Sigmoid colon (tissue), 7 donors: ENCODE data around the gene CALML4. TPM values are rescaled to one million over a fixed set of nuclear protein-coding genes. Genes with fewer than 3 reads are reported as not detected.

Experiments
- DNase-seq: peaks from one replicate; pipeline ENCODE4 v3.0.0-alpha.2; 2019
- H3K27ac ChIP-seq, 4 donors: fragments of 200-600 bp; sonication (generic); one replicate each; pipeline ENCODE4 v1.5.1; 2016 to 2019; ENCODE audit warnings: mild to moderate bottlenecking in 1 of 4
- H3K27me3 ChIP-seq, 3 donors: fragments of 200-600 bp; sonication (generic); one replicate each; pipeline ENCODE4 v1.5.1; 2019; ENCODE audit warnings: mild to moderate bottlenecking in 1 of 3
- H3K36me3 ChIP-seq, 4 donors: fragments of 200-600 bp; sonication (generic); one replicate each; pipeline ENCODE4 v1.5.1; 2016 to 2019
- H3K4me1 ChIP-seq, 4 donors: fragments of 200-600 bp; sonication (generic); one replicate each; pipeline ENCODE4 v1.5.1; 2017 to 2019
- H3K4me3 ChIP-seq, 4 donors: fragments of 200-600 bp; sonication (generic); one replicate each; pipeline ENCODE4 v1.5.1; 2017 to 2019; ENCODE audit warnings: mild to moderate bottlenecking in 2 of 4, moderate library complexity in 1 of 4
- H3K9me3 ChIP-seq, 4 donors: fragments of 200-600 bp in 3 of 4; sonication (generic) in 3 of 4; one replicate each; pipeline versions ENCODE4 v1.5.1 to v1.6.1; 2013 to 2019
- EP300 ChIP-seq, 4 donors: sonication (generic); formaldehyde crosslinking; IDR thresholded peaks; one replicate each; pipeline ENCODE4 v1.6.1; 2017; ENCODE audit warnings: antibody characterized with exemption in 4 of 4
- POLR2A ChIP-seq, 2 donors: fragments of 450-650 bp; IDR thresholded peaks; one replicate each; pipeline ENCODE4 v1.6.1; 2016; ENCODE audit warnings: antibody characterized with exemption in 2 of 2, mild to moderate bottlenecking in 2 of 2, moderate library complexity in 2 of 2
- POLR2AphosphoS5 ChIP-seq, 4 donors: sonication (generic); formaldehyde crosslinking; IDR thresholded peaks; one replicate each; pipeline ENCODE4 v1.6.1; 2017; ENCODE audit warnings: antibody characterized with exemption in 4 of 4
- WGBS, 2 donors: extraction: QIAGEN DNeasy Blood & Tissue Kit; methylation state at CpG; one replicate each; pipeline ENCODE4 v1.1.7; 2013; 5-methylcytosine and 5-hydroxymethylcytosine counted together
- intact Hi-C: fragments of 100-400 bp; cut with DNase I; formaldehyde crosslinking; loops from one replicate; pipeline ENCODE4 v1.15.1; 2023
- polyA plus RNA-seq, 3 donors: library from polyadenylated mRNA; stranded (reverse); fragments of 200-250 nt; gene quantifications; one replicate each; pipeline ENCODE4 v1.2.3, GENCODE V29; 2013
- total RNA-seq, 4 donors: library from RNA; depleted of rRNA; stranded (reverse); fragments of >200 nt; gene quantifications; one replicate each; pipeline ENCODE4 v1.1.0, GENCODE V29; 2016
- TF ChIP-seq, protein P1 (sequence below), 4 experiments: fragments of 450-650 bp in 3 of 4; fragments of 200-600 bp in 1 of 4; IDR thresholded peaks; one replicate each; pipeline ENCODE4 v1.5.1; 2016 to 2019; ENCODE audit warnings: antibody characterized with exemption in 4 of 4, mild to moderate bottlenecking in 3 of 4, moderate library complexity in 2 of 4
- donor health status: healthy with polysubstance abuse.
- donor health status: Bipolar disorder and iron deficiency.
- donor health status: healthy.

CALML4 gene
- total and polyA plus RNA-seq, 7 donors: 3.9 to 309 (median 10.9) TPM

DNA sequence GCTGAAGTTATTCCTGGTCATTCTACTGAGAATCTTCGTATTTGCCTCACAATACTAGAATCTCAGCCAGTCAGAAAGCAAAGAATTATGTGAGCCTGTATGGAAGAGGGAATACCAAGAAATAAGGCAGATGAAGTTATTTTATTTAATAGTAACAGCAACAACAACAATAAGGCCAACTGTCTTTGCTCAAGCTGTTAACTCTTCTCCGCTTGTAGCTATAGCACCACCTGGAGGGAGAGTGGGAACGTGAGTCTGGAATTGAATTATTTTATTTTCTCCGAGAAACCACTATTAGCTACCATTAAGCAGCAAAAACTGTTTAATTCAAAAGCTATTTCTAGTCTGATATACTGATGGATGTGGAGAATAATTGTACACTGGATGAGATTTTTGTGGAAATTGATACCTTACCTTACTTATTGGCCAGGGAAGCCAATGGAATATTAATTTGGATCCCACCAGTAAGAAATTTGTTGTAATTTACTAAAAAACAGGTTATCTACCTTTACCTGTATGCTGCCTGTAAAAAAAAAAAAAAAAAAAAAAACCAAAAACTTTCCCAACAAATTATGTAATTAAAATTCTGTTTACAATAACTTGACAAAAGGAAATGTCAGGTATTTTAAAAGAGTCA is 50.1 kb downstream of the CALML4 start:
- WGBS, 2 donors: 31 to 55% methylated on average over 4 of the region's 4 CpGs
- Histone ChIP-seq H3K27me3 (no peaks in the 10 kb centered on the region), H3K27ac (peak overlapping the region in 3 of 4 donors; percentile 8 to 81 (median 25)), H3K9me3 (no peaks in the 10 kb centered on the region), H3K36me3 (peaks cover 0 to 22% (median 3%) of the 10 kb centered on the region in 4 donors), H3K4me3 (no peak overlapping the region), H3K4me1 (peaks cover 0 to 63% (median 42%) of the 10 kb centered on the region in 4 donors)
- TF ChIP-seq POLR2AphosphoS5 (IDR thresholded peaks at IDR 0.05) (peak; percentile 13 to 61 (median 42)), POLR2A (IDR thresholded peaks at IDR 0.05) (no peak)
- TF ChIP-seq, protein P1, sequence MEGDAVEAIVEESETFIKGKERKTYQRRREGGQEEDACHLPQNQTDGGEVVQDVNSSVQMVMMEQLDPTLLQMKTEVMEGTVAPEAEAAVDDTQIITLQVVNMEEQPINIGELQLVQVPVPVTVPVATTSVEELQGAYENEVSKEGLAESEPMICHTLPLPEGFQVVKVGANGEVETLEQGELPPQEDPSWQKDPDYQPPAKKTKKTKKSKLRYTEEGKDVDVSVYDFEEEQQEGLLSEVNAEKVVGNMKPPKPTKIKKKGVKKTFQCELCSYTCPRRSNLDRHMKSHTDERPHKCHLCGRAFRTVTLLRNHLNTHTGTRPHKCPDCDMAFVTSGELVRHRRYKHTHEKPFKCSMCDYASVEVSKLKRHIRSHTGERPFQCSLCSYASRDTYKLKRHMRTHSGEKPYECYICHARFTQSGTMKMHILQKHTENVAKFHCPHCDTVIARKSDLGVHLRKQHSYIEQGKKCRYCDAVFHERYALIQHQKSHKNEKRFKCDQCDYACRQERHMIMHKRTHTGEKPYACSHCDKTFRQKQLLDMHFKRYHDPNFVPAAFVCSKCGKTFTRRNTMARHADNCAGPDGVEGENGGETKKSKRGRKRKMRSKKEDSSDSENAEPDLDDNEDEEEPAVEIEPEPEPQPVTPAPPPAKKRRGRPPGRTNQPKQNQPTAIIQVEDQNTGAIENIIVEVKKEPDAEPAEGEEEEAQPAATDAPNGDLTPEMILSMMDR (IDR thresholded peaks at IDR 0.05): peak; percentile 61 to 76 (median 73)
- no peak for DNase-seq
- intact Hi-C loops: loop anchor here (2.0 to 5.0 kb wide), 3 partner anchors 100 to 292 kb away; partner anchors contain the start of gene PIAS1

DNA sequence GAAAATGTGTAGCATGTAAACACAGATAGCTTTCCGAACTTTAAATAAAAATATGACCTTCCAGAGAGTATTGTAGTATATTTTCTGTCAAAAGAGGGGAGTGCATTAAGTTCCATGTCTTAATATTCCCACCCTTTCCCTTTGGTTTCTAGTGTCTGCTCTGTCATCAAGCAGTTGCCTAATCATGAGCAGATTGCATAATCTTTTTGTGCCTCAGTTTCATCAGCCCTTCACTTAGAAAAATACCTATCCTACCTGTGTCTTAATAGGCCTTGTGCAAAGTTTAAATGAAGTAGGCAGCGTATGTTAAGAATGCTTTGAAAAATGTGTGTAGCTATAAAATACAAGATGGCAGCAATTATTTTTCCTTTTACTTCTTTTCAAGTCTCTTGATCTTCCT is 52.8 kb downstream of the CALML4 start:
- 97 to 98% methylated on average over 2 of the region's 2 CpGs for WGBS, 2 donors
- no peak for DNase-seq
- TF ChIP-seq POLR2A (IDR thresholded peaks at IDR 0.05): no peak
- no peak for TF ChIP-seq EP300 (IDR thresholded peaks at IDR 0.05)
- TF ChIP-seq, protein P1 (IDR thresholded peaks at IDR 0.05): no peak
- TF ChIP-seq POLR2AphosphoS5 (IDR thresholded peaks at IDR 0.05): no peak
- Histone ChIP-seq H3K27me3 (no peaks in the 10 kb centered on the region), H3K36me3 (peaks cover 0 to 25% (median 3%) of the 10 kb centered on the region in 4 donors), H3K9me3 (no peaks in the 10 kb centered on the region), H3K4me3 (no peak overlapping the region), H3K27ac (no peak overlapping the region), H3K4me1 (peaks cover 0 to 43% (median 27%) of the 10 kb centered on the region in 4 donors)
- intact Hi-C loops: loop anchor here (5.0 kb wide), 1 partner anchor 235 kb away; no protein-coding TSS in a partner anchor

DNA sequence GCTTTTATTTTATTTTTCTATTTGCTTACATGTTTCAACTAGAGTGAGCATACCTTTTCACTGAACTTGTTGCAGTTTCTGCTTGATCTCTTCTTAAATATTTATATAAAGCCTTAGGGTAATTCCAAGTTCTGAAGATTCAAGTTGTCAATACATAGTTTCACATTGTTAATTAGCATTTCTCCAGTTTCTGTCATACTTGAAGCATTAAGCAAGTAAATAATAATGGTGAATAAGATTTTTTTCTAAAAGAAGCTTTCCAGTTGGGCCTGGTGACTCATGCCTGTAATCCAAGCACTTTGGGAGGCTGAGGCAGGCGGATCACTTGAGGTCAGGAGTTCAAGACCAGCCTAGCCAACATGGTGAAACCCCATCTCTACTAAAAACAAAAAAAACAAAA is 53.9 kb downstream of the CALML4 start:
- Histone ChIP-seq H3K4me1 (peaks cover 0 to 39% (median 21%) of the 10 kb centered on the region in 4 donors), H3K36me3 (peaks cover 0 to 34% (median 3%) of the 10 kb centered on the region in 4 donors), H3K9me3 (no peaks in the 10 kb centered on the region), H3K4me3 (no peak overlapping the region), H3K27me3 (no peaks in the 10 kb centered on the region), H3K27ac (no peak overlapping the region)
- no peak for TF ChIP-seq EP300 (IDR thresholded peaks at IDR 0.05)
- no peak for TF ChIP-seq POLR2A (IDR thresholded peaks at IDR 0.05)
- TF ChIP-seq POLR2AphosphoS5 (IDR thresholded peaks at IDR 0.05): no peak
- TF ChIP-seq, protein P1 (IDR thresholded peaks at IDR 0.05): no peak
- DNase-seq: no peak
- intact Hi-C loops: loop anchor here (5.0 kb wide), 1 partner anchor 234 kb away; no protein-coding TSS in a partner anchor
- 76 to 95% methylated on average over 1 of the region's 1 CpG for WGBS, 2 donors

DNA sequence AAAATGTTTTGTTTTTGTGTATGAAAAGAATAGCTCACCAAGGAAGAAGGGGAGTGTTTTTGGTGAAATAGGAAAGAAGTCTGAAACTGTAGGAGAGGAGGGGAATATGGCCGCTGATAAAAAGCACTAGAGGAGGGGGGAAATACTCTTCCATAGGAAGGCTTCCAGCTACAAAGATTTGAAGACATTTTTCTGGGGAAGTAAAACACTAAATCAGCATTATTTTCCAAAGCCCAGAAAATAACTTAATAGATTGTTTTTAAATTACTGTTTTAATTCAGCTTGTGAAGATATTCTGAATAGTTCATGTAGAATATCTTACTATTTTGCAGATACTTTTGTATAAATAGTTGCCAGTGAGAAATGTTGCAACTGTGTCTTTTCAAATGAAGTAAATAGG is 54.9 kb downstream of the CALML4 start:
- H3K27me3 ChIP-seq: no peaks in the 10 kb centered on the region
- H3K27ac ChIP-seq: no peak overlapping the region
- DNase-seq: no peak
- 83 to 95% methylated on average over 1 of the region's 1 CpG for WGBS, 2 donors
- TF ChIP-seq EP300 (IDR thresholded peaks at IDR 0.05) (no peak), POLR2A (IDR thresholded peaks at IDR 0.05) (no peak), POLR2AphosphoS5 (IDR thresholded peaks at IDR 0.05) (no peak)
- TF ChIP-seq, protein P1 (IDR thresholded peaks at IDR 0.05): no peak
- peaks cover 0 to 34% (median 16%) of the 10 kb centered on the region in 4 donors for H3K4me1 ChIP-seq
- no peaks in the 10 kb centered on the region for H3K9me3 ChIP-seq
- peaks cover 0 to 36% (median 3%) of the 10 kb centered on the region in 4 donors for H3K36me3 ChIP-seq
- intact Hi-C loops: loop anchor here (5.0 kb wide), 1 partner anchor 233 kb away; no protein-coding TSS in a partner anchor
- no peak overlapping the region for H3K4me3 ChIP-seq
